ENCODE data around the gene GRIPAP1. TPM values are rescaled to one million over a fixed set of nuclear protein-coding genes. Genes with fewer than 3 reads are reported as not detected.
A peak's percentile ranks its signal among the peaks of the same experiment; 100 is the strongest.

Gene GRIPAP1
- total RNA-seq, 4 donors from 2014 or later: 28.1 to 62.6 (median 33.9) TPM

GRCh38 chrX:48974574-48974973, 27.5 kb downstream of the GRIPAP1 start:
- no peak overlapping the region for H3K27ac ChIP-seq
- ATAC-seq: no peak
- 84 to 90% methylated on average over 1 to 2 of the region's 2 CpGs for WGBS, 2 donors (ENCODE audit: low coverage in 1 of 2)

DNA sequence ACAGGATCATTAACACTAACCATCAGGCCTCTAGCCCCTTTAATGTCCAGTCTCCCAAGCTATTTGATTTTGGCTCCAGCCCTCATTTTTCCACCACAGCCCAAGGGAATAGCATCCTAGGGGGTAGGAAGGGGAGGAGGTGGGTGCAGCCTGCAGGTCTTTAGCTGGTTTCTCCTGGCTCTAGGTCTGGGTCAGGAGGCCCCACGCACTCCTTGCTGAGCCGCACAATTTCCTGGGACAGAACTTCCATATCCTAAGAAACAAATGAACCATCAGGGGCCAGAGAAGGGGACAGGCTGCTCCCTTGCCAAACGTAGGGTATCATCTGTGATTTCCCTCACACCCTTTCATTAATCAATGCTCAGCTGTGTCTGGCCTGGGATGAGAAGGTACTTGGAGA, 28.0 kb downstream of the GRIPAP1 start:
- peaks cover 0 to 13% (median 0%) of the 10 kb centered on the region in 3 donors for H3K4me1 ChIP-seq
- H3K4me3 ChIP-seq: no peak overlapping the region
- WGBS, 2 donors (ENCODE audit: low coverage in 1 of 2): 80% methylated on average over 1 of the region's 3 CpGs; no CpG with 5 or more reads in 1 of the 2 donors
- ATAC-seq: no peak
- H3K36me3 ChIP-seq: peaks cover 0 to 49% of the 10 kb centered on the region in 2 donors
- TF ChIP-seq CTCF (IDR thresholded peaks at IDR 0.05): no peak
- TF ChIP-seq EP300 (IDR thresholded peaks at IDR 0.05): no peak
- TF ChIP-seq POLR2A (IDR thresholded peaks at IDR 0.05): no peak
- TF ChIP-seq POLR2AphosphoS5 (IDR thresholded peaks at IDR 0.05): no peak
- no peaks in the 10 kb centered on the region for H3K9me3 ChIP-seq
- H3K27ac ChIP-seq: no peak overlapping the region
- no peaks in the 10 kb centered on the region for H3K27me3 ChIP-seq

More at GRCh38 chrX:48974574-48974973, 27.5 kb downstream of the GRIPAP1 start:
- no peaks in the 10 kb centered on the region for H3K27me3 ChIP-seq
- H3K36me3 ChIP-seq: peaks cover 0 to 52% of the 10 kb centered on the region in 2 donors
- TF ChIP-seq POLR2A (IDR thresholded peaks at IDR 0.05) (no peak), CTCF (IDR thresholded peaks at IDR 0.05) (no peak), POLR2AphosphoS5 (IDR thresholded peaks at IDR 0.05) (no peak), EP300 (IDR thresholded peaks at IDR 0.05) (no peak)
- H3K9me3 ChIP-seq: no peaks in the 10 kb centered on the region
- no peak overlapping the region for H3K4me3 ChIP-seq
- peaks cover 0 to 13% (median 0%) of the 10 kb centered on the region in 3 donors for H3K4me1 ChIP-seq

DNA sequence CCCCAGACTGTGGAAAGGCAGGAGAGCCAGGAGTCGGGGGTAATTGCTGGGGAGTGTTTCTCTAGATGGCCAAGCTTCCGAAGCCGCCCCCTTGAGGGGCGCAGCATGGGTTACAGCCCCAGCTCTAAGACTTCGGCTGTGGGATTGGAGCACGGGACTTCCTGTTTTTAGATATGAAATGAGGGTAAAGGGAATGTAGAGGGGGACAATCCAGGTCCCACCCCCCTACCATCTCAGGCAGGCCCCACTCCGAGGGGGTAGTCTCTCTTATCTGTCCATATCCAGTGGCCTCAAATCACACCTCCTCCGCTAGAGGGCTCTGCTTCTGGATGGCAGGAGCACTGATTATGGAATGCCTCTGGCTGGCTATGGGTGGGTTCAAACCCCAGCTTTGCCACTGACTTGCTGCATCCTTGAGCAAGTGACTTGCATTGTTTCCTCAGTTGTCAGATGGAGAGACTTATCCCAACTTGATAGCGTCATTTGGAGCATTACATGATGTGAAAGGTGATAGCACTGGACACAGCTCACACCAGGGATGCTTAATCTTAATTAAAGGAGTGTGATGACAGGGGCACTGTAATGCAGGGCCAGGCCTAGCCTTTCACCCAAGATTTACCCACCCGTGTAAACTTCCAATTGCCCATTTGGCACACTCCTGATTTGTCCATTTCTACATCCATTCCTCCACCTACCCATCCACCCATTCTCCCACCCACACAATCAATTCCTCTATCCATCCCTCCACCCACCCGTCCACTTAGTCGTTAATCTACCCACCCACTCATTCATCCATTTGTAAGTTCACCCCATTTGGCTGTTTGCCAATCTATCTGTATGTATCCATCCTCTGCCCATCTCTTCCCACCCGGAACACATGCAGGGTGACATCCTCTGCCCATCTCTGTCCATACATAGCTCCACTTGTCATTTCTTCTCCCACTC, 29.6 kb downstream of the GRIPAP1 start:
- ATAC-seq: no peak
- 40 to 43% methylated on average over 5 to 7 of the region's 13 CpGs for WGBS, 2 donors (ENCODE audit: low coverage in 1 of 2)
- Histone ChIP-seq H3K27me3 (no peaks in the 10 kb centered on the region), H3K4me1 (peaks cover 0 to 13% (median 0%) of the 10 kb centered on the region in 3 donors), H3K27ac (peak overlapping the region in 3 of 4 donors; percentile 27 to 59 (median 50)), H3K4me3 (peak overlapping the region in 1 of 2 donors; percentile 45), H3K36me3 (peaks cover 0 to 33% of the 10 kb centered on the region in 2 donors), H3K9me3 (no peaks in the 10 kb centered on the region)
- TF ChIP-seq CTCF (IDR thresholded peaks at IDR 0.05) (peak in 3 of 4 experiments; percentile 37 to 62 (median 45)), EP300 (IDR thresholded peaks at IDR 0.05) (no peak)

DNA sequence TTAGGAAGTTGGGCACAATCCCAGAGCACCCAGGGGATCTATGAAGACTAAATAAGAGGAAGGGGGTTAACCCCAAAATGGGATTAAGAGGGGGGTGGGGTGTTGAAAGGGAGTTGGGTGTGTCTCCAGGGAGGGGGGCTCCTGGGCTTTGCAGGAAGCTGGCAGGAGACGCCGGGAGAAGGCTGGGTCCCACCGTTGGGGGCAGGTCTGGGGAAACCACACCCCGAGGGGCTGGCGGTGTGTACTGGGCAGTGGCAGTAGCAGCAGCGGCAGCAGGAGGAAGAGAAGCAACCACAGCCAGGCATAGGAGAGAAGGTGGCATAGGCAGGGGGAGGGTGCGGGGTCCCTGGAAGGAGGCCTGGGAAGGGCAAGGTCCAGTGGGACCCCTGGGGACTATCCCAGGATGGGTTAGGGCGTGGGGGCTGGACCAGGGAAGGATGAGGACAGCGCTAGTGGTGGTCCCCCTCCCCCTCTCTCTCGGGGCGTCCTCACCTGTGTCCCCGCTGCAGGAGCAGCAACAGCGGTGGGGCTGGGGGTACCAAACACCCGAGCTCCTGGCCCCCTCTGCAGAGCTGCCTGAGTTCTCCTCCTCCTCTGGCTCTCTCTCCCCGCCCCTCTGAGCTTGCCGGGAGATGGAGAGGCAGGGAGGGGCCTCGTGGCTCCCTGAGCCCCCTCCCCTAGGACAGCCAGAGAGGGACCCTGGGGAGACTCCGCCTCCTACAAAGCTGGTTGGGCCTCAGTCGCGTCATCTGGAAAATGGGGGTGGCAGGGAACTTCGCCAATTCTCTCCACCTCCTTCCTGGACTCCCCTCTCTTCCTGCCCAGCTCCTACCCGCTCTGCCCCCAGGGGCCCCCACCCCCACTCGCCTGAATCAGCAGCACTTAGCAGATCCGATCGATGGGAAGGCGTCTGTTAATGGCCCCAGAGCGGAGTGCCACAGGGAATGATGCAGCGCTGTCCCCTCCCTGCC, 30.5 kb downstream of the GRIPAP1 start, which contains the start of gene KCND1:
KCND1 (minus strand) TSS at position 596 of the 971 bp plus-strand sequence. CDS start 1,573 bp downstream, outside the sequence.
- H3K9me3 ChIP-seq: no peaks in the 10 kb centered on the region
- peak; percentile 39 for ATAC-seq
- no peak for TF ChIP-seq POLR2AphosphoS5 (IDR thresholded peaks at IDR 0.05)
- TF ChIP-seq POLR2A (IDR thresholded peaks at IDR 0.05): no peak
- TF ChIP-seq EP300 (IDR thresholded peaks at IDR 0.05): no peak
- no peak for TF ChIP-seq CTCF (IDR thresholded peaks at IDR 0.05)
- peak within 1 kb of the TSS in 3 of 4 donors; percentile 27 to 59 (median 50) for H3K27ac ChIP-seq
- H3K36me3 ChIP-seq: peaks cover 0 to 24% of the 10 kb centered on the region in 2 donors
- H3K4me3 ChIP-seq: peak within 1 kb of the TSS; percentile 25 to 45
- no peaks in the 10 kb centered on the region for H3K27me3 ChIP-seq
- H3K4me1 ChIP-seq: peaks cover 0 to 13% (median 0%) of the 10 kb centered on the region in 3 donors
- WGBS, 2 donors (ENCODE audit: low coverage in 1 of 2): 0 to 23% methylated on average over 7 to 8 of the region's 28 CpGs
